Right atrium auricular region (tissue), 2 donors: ENCODE results near the gene RFT1. TPM values are rescaled to one million over a fixed set of nuclear protein-coding genes. Genes with fewer than 3 reads are reported as not detected.

ENCODE experiments used
- DNase-seq: peaks from one replicate; pipeline ENCODE4 v3.0.0-alpha.2; 2019; ENCODE audit warnings: low spot score
- H3K27ac ChIP-seq, 2 donors: fragments of 200-600 bp; sonication (generic); 1 replicate in 1 of 2; 2 replicates in 1 of 2; pipeline ENCODE4 v1.5.1; 2016 to 2019
- H3K27me3 ChIP-seq, 2 donors: fragments of 200-600 bp; sonication (generic); one replicate each; pipeline versions ENCODE4 v1.5.1 to v1.6.0; 2017 to 2019
- H3K36me3 ChIP-seq: fragments of 200-600 bp; sonication (generic); one replicate; pipeline ENCODE4 v1.5.1; 2016
- H3K4me1 ChIP-seq, 2 donors: fragments of 200-600 bp; sonication (generic); one replicate each; pipeline versions ENCODE4 v1.5.1 to v1.6.0; 2017 to 2019
- H3K4me3 ChIP-seq, 2 donors: fragments of 200-600 bp; sonication (generic); 1 replicate in 1 of 2; 2 replicates in 1 of 2; pipeline ENCODE4 v1.5.1; 2017 to 2019; ENCODE audit warnings: mild to moderate bottlenecking in 1 of 2, moderate library complexity in 1 of 2
- H3K9me3 ChIP-seq, 2 donors: fragments of 200-600 bp; sonication (generic); one replicate each; pipeline ENCODE4 v1.5.1; 2019
- CTCF ChIP-seq, 2 donors: fragments of 200-600 bp; sonication (generic); IDR thresholded peaks; one replicate each; pipeline ENCODE4 v1.5.1; 2019; ENCODE audit warnings: antibody characterized with exemption in 2 of 2
- total RNA-seq, 2 donors: library from RNA; depleted of rRNA; stranded (reverse); fragments of >200 nt; gene quantifications; one replicate each; pipeline ENCODE4 v1.1.0, GENCODE V29; 2016

RFT1 gene
- total RNA-seq, 2 donors from 2014 or later = 6.2 to 6.8 TPM

DNA sequence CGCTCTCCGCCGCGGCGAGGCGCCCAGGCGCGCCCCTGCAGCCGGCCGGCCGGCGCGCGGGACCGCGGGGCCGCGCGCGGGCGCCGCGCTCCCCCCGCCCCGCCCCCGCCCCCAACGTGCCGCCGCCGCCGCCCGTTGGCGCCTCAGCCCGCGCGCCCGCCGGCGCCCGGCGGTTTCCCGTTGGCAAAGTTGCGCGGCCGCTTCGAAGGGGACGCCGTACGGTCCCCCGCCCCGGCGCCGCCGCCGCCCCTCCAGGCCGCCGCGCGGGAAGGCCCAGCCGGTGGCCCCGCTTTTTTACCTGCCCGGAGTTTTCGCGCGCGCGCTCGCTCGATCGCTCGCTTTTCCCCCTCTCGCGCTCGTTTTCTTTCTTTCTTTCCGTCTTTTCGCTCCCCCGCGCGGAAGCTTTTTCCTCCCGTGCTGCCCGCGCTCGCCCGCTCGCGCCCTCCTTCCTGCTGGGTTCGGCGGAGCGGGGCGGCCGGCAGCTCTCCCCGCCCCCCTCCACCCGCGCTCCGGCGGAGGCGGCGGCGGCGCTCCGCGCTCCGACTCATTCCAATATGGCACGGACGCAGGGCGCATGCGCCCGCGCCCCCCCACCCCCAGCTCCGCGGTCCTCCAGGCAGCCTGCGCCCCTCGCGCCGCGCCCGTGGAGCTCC is 84.6 kb downstream of the RFT1 start, which contains the start of gene SFMBT1:
TSS of gene SFMBT1 (minus strand) at position 556 of the 653 bp plus-strand sequence. CDS start 76,945 bp downstream, outside the sequence.
- no peak for DNase-seq
- Histone ChIP-seq H3K36me3 (no peaks in the 10 kb centered on the region), H3K4me3 (peak within 1 kb of the TSS; percentile 90 to 96)

DNA sequence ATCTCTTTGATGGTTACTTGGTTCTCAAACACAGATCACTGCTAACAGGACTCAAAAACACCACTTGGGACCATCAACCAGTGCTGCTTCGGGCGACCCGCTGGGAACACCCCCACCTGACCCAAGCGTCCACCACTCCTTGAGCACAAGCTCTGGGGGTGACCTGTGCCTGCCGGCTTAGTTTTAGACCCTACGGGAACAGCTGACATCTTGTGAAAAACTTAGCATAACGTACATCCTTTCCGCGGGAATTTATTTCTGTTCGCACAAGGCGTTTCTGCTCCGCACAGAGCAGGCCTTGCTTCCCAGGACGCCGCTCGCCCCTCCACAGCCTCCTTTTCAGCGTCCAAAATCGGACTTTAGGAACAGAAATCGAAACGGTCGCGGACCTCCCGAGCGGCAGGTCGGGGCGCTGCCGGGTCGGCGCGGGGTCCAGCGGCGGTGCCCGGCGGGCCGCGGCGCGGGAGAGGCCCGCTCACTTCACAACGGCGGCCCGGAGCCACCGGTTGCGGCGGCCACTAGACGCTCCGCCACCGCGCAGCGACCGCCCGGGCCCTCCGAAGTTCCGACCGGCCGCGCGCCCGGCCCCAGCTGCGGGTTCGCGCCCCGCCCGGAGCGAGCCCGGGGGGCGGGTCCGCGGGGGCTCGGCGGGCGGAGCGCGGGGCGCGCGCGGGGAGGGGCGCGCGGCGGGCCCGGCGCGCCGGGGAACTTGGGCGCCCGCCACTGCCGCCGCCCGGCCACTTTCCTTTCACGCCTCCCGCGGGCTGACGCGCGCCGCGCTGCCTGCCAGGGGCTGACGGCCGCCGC is 85.3 kb downstream of the RFT1 start:
- no peaks in the 10 kb centered on the region for H3K36me3 ChIP-seq
- no peak for TF ChIP-seq CTCF (IDR thresholded peaks at IDR 0.05)
- DNase-seq = no peak

More for the DNA sequence above, 84.6 kb downstream of the RFT1 start, which contains the start of gene SFMBT1:
- no peaks in the 10 kb centered on the region for H3K27me3 ChIP-seq
- peak within 1 kb of the TSS; percentile 93 to 96 for H3K27ac ChIP-seq
- peaks cover 0 to 11% of the 10 kb centered on the region in 2 donors for H3K4me1 ChIP-seq
- no peaks in the 10 kb centered on the region for H3K9me3 ChIP-seq
- no peak for TF ChIP-seq CTCF (IDR thresholded peaks at IDR 0.05)

GRCh38 chr3:53044371-53044710 is 85.9 kb downstream of the RFT1 start:
- peak overlapping the region; percentile 93 for H3K27ac ChIP-seq
- DNase-seq = no peak

More for the DNA sequence above, 85.3 kb downstream of the RFT1 start:
- peaks cover 0 to 18% of the 10 kb centered on the region in 2 donors for H3K4me1 ChIP-seq
- peak overlapping the region; percentile 90 to 96 for H3K4me3 ChIP-seq
- H3K9me3 ChIP-seq = no peaks in the 10 kb centered on the region
- peak overlapping the region; percentile 93 for H3K27ac ChIP-seq
- no peaks in the 10 kb centered on the region for H3K27me3 ChIP-seq

DNA sequence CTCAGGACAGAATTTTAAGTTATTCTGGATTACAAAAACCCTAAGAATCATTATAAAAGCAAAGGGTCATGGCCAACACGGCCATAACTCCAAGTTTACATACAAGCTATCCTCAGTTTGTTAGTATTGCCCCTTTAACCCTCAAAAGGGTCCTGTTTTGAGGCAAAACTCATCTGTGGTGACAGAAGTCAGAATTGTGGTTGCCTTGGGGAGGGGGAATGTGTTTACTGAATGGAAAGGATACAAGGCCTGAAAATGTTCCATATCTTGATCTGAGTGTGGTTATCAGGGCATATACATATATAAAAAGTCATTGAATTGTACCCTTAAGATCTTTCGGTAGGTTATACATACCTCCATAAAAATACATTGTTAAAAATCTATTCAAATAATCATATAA is 86.5 kb downstream of the RFT1 start:
- DNase-seq = no peak
- peak overlapping the region in 1 of 2 donors; percentile 11 for H3K27ac ChIP-seq
- no peaks in the 10 kb centered on the region for H3K27me3 ChIP-seq
- no peak for TF ChIP-seq CTCF (IDR thresholded peaks at IDR 0.05)
- H3K4me1 ChIP-seq = peaks cover 0 to 20% of the 10 kb centered on the region in 2 donors
- H3K36me3 ChIP-seq = no peaks in the 10 kb centered on the region
- H3K9me3 ChIP-seq = no peaks in the 10 kb centered on the region
- H3K4me3 ChIP-seq = no peak overlapping the region

More at GRCh38 chr3:53044371-53044710, 85.9 kb downstream of the RFT1 start:
- H3K4me3 ChIP-seq = peak overlapping the region; percentile 90 to 96
- H3K4me1 ChIP-seq = peaks cover 0 to 20% of the 10 kb centered on the region in 2 donors
- no peaks in the 10 kb centered on the region for H3K36me3 ChIP-seq
- TF ChIP-seq CTCF (IDR thresholded peaks at IDR 0.05) = no peak
- no peaks in the 10 kb centered on the region for H3K27me3 ChIP-seq
- no peaks in the 10 kb centered on the region for H3K9me3 ChIP-seq

GRCh38 chr3:53042651-53043050 is 87.6 kb downstream of the RFT1 start:
- H3K27ac ChIP-seq = no peak overlapping the region
- TF ChIP-seq CTCF (IDR thresholded peaks at IDR 0.05) = no peak
- H3K9me3 ChIP-seq = no peaks in the 10 kb centered on the region
- H3K4me3 ChIP-seq = no peak overlapping the region
- H3K36me3 ChIP-seq = no peaks in the 10 kb centered on the region
- peaks cover 0 to 20% of the 10 kb centered on the region in 2 donors for H3K4me1 ChIP-seq
- H3K27me3 ChIP-seq = no peaks in the 10 kb centered on the region
- DNase-seq = no peak
